COLO829 (cell line): Measurements from ENCODE around the gene REM1.
"Not testable (repeated sequence)": the region's sequence is repeated elsewhere in the genome, so short reads cannot be mapped to it uniquely, and the experiment has no call there.

Experiments used
- DNase-seq: peaks from one replicate; pipeline ENCODE4 v3.0.0; 2012; ENCODE audit warnings: low spot score

REM1 gene, protein sequence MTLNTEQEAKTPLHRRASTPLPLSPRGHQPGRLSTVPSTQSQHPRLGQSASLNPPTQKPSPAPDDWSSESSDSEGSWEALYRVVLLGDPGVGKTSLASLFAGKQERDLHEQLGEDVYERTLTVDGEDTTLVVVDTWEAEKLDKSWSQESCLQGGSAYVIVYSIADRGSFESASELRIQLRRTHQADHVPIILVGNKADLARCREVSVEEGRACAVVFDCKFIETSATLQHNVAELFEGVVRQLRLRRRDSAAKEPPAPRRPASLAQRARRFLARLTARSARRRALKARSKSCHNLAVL

GRCh38 chr20:31474758-31475427, at the start of gene REM1, which contains the start of gene DEFB124:
TSS of gene REM1 (plus strand) at chr20:31475288. CDS start at chr20:31476446, 1,158 bp downstream.
TSS of gene DEFB124 (minus strand) at chr20:31475127. CDS start at chr20:31473013, 2,114 bp downstream.
- no peak for DNase-seq

GRCh38 chr20:31425797-31426196, 49.3 kb upstream of the REM1 start:
- peak; percentile 51 for DNase-seq

DNA sequence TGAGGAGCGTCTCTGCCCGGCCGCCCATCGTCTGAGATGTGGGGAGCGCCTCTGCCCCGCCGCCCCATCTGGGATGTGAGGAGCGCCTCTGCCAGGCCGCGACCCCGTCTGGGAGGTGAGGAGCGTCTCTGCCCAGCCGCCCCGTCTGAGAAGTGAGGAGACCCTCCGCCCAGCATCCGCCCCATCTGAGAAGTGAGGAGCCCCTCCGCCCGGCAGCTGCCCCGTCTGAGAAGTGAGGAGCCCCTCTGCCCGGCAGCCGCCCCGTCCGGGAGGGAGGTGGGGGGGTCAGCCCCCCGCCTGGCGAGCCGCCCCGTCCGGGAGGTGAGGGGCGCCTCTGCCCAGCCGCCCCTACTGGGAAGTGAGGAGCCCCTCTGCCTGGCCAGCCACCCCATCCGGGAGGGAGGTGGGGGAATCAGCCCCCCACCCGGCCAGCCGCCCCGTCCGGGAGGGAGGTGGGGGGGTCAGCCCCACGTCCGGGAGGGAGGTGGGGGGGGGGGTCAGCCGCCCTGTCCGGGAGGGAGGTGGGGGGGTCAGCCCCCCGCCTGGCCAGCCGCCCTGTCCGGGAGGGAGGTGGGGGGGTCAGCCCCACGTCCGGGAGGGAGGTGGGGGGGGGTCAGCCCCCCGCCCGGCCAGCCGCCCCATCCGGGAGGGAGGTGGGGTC, 48.1 kb upstream of the REM1 start:
- DNase-seq, result not testable (repeated sequence)

- DNase-seq, result not testable (repeated sequence)
These were observed 47.5 kb upstream of the REM1 start for GRCh38 chr20:31427576-31427975.

GRCh38 chr20:31430568-31431115, 44.4 kb upstream of the REM1 start:
- no peak for DNase-seq

- DNase-seq, result no peak
These were observed 35.0 kb upstream of the REM1 start, which contains the start of gene DEFB123 for GRCh38 chr20:31440012-31440659. TSS of gene DEFB123 (plus strand) at chr20:31440632. CDS start at chr20:31440699, 67 bp downstream.

GRCh38 chr20:31446084-31446819, 28.8 kb upstream of the REM1 start:
- DNase-seq, result no peak

DNA sequence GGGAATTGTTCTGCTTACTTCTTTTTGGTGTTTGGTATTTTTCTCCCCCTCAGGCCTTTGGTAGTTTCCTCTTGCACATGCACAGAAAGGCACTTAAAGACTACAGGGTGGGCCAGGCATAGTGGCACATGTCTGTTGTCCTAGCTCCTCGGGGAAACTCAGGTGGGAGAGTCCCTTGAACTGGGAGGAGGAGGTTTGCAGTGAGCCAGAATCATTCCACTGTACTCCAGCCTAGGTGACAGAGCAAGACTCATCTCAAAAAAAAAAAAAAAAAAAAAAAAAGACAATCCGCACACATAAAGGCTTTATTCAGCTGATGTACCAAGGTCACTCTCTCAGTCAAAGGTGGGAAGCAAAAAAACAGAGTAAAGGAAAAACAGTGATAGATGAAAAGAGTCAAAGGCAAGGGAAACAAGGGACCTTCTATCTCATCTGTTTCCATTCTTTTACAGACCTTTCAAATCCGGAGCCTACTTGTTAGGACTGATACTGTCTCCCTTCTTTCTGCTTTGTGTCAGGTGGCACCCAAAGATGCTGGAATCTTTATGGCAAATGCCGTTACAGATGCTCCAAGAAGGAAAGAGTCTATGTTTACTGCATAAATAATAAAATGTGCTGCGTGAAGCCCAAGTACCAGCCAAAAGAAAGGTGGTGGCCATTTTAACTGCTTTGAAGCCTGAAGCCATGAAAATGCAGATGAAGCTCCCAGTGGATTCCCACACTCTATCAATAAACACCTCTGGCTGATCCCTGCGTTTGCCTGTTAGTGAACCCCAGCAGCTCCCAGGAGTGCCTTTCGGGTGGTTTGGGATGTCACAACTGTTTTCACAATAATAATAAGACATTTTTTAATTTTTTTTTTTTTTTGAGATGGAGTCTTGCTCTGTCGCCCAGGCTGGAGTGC, 25.3 kb upstream of the REM1 start:
- DNase-seq, result no peak

GRCh38 chr20:31452575-31452974, 22.5 kb upstream of the REM1 start:
- no peak for DNase-seq

DNA sequence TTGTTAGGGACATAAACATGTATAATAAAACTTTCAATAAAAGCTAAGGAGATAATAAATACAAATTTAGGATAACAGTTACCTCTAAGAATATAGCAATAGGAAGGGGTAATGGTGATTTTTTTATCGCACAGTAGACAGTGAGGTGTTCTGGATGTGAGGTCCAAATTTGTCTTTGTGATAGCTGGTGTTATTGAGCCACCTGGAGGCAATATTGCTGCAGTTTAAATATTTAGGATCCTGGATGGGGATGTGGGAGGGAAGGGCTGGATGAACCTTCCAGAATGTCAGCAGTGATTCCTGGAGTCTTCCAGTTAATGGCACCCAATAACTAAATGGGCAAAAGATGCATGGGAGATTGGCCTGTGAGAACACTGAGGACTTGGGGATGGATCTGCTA, 20.7 kb upstream of the REM1 start:
- no peak for DNase-seq

- not testable (repeated sequence) for DNase-seq
These were observed 4.1 kb upstream of the REM1 start for GRCh38 chr20:31470946-31471345.

GRCh38 chr20:31472395-31473330, 2.4 kb upstream of the REM1 start:
- no peak for DNase-seq

GRCh38 chr20:31473331-31474096, 1.6 kb upstream of the REM1 start:
- no peak for DNase-seq

DNA sequence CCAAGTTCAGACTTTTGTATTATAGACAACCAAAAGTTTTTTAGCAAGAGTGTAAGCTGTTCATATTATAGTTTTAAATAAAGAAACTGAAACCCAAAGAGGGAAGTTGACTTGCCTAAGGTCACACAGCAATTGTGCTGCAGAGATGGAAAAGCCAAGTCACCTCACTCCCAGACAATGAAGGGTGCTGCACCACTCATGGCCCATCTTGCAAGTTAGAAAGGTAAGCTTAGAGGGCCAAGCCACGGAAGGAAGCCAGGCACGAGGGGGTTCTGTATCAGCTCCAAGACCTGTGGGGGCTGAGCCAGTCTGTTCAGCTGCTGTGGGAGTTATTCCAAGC, 1.0 kb upstream of the REM1 start:
- DNase-seq, result no peak

DNA sequence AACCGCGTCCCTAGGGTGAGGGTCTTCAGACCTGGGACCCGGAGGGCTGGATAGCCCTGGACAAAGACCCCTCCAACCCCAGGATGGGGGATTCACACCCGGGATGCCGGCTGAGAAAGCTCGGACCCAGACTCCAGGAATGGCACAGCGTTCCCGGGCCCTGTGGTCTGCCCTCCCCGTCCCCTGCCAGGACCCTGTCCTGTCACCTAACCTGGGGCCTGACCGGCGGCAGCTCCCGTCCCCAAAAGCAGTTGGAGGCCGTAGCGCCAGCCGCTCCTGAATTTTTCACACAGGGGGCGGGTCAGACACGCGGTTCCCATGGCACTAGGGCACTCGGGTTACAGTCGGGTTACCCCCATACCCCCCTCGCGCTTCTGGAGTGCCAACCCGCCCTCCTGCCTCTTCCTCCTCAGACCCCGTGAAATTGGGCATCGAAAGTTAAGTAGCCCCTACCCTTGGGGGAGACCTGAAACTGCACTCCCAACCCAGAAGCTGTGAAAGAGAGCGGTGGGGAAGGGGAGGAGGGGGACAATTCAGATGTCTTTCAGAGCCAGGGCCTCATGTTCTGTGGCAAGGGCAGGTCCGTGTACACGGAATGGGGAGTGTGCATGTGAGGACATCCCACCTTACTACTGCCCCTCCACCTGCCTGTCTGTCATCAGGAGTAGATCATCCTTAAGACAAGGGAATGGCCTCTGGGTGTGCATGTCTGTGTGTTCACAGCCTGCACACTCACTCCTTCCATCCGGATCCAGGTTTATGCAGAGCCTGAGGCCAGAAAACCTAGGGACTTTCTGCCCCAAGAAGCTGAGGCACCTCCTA, 595 bp downstream of the REM1 start:
- DNase-seq, result no peak

- DNase-seq, result no peak
These were observed 1.2 kb downstream of the REM1 start for GRCh38 chr20:31476294-31476585.

DNA sequence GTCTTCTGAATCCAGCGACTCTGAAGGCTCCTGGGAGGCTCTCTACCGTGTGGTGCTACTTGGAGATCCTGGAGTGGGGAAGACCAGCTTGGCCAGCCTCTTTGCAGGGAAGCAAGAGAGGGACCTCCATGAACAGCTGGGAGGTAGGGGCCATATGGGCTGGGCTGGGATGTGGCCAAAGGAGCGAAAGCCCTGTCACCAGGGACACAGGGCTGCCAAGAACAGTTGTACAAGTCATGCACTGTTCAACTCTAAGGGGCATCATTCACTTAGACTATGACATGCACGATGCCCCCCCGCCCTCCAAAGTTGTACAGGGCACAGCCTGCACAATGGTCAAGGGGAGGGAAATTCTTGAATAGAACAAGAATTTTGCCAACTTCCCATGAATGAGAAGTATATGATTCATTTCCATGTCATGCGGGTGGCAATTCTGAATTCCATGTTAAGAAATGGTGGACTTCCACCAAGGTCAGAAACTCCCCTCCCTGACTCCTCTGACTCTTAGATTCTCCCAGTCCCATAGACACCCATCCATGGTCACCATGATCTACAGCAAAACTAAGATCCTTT, 1.6 kb downstream of the REM1 start:
- DNase-seq, result no peak

DNA sequence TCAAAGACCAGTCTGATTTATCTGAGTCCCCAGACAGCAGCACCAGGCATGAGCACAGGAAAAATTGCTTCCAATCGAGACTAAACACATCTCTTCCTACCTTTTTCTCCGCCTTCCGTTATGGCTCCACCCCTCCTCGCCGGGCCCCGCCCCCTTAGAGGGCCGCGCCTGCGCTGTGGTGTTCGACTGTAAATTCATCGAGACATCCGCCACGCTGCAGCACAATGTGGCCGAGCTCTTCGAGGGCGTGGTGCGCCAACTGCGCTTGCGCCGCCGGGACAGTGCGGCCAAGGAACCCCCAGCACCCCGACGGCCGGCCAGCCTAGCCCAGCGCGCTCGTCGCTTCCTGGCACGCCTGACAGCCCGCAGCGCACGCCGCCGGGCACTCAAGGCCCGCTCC, 8.9 kb downstream of the REM1 start:
- DNase-seq, result no peak
